MG63 (cell line): Measurements from ENCODE around the gene LRRFIP1. TPM values are rescaled to one million over a fixed set of nuclear protein-coding genes. Genes with fewer than 3 reads are reported as not detected.

ENCODE experiments used
- DNase-seq: peaks from one replicate; pipeline ENCODE4 v3.0.0-alpha.2; 2020
- H3K27me3 ChIP-seq: fragments of 250-450 bp; sonication (Bioruptor Pico); 2 replicates; pipeline ENCODE4 v1.5.1; 2020; ENCODE audit warnings: mild to moderate bottlenecking, moderate library complexity
- H3K36me3 ChIP-seq: fragments of 250-450 bp; sonication (Bioruptor Pico); 2 replicates; pipeline ENCODE4 v1.5.1; 2020; ENCODE audit warnings: mild to moderate bottlenecking, moderate library complexity
- H3K4me3 ChIP-seq: fragments of 250-450 bp; sonication (Bioruptor Pico); 2 replicates; pipeline ENCODE4 v1.5.1; 2020; ENCODE audit warnings: mild to moderate bottlenecking, moderate library complexity
- H3K9me3 ChIP-seq: fragments of 250-450 bp; sonication (Bioruptor Pico); 2 replicates; pipeline ENCODE4 v1.5.1; 2020; ENCODE audit warnings: mild to moderate bottlenecking, moderate library complexity
- total RNA-seq: library from RNA; depleted of rRNA; stranded (reverse); fragments of >200 nt; shearing (Covaris generic); gene quantifications from 2 replicates; pipeline ENCODE4 v1.2.3, GENCODE V29; 2014; ENCODE audit warnings: low replicate concordance; rRNA removed

The LRRFIP1 gene
- total RNA-seq, 1 experiment from 2014 or later, result 33.5 TPM

DNA sequence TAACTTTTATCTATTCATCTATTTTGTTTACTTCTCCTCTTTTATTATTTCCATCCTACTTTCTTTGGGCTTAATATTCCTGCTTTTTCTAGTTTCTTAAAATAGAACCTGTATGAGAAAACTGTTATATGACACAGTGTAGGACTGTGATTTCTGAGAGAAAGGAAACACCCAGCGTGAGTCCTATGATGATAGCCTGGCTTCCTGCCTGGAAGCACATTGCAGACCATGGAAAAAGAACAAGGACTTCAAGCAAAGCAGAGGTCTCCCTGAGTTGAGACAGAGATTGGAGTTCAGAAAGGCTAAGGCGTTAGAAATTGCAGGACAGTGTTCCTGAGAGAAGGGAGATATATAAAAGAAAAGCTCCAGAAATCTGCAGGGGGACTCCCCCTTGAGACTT, 178.9 kb downstream of the LRRFIP1 start:
- no peak for DNase-seq
- Histone ChIP-seq H3K4me3 (no peak overlapping the region), H3K36me3 (no peaks in the 10 kb centered on the region), H3K9me3 (no peaks in the 10 kb centered on the region), H3K27me3 (peaks cover 8% of the 10 kb centered on the region)

DNA sequence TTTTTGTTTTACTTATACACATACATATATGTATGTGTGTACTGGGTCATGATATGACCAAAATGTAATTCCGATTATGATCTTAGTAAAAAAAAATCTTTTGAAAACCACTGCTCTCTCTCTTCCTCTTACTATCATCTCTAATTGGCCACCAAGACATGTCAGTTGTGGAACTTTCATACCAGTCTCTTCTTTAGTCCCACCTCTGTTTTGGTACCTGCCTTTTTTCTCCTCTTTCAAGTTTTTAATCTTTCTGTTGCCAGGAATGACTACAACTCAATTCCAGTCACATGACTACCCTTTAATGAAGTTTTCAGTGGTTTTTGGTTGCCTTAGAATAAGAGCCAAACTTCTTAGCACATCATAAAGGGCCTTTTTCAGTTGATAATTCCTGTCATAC, 188.2 kb downstream of the LRRFIP1 start:
- Histone ChIP-seq H3K27me3 (peaks cover 31% of the 10 kb centered on the region), H3K4me3 (no peak overlapping the region), H3K36me3 (no peaks in the 10 kb centered on the region), H3K9me3 (no peaks in the 10 kb centered on the region)
- no peak for DNase-seq

DNA sequence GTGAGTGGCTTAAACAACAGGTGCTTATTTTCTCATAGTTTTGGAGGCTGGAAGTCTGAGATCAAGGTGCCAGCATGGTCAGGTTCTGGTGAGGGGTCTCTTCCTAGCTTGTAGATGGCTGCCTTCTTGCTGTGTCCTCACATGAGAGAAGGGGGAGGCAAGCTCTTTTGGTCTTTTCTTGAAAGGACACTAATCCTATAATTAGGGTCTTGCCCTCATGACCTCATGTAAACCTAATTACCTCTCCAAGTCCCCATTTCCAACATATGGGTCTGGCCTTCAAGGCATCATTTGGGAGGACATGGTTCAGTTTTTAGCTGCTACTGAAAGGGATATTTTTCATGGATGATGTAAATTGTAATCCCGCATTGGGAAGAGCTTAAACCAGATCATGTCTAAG, 189.1 kb downstream of the LRRFIP1 start:
- H3K9me3 ChIP-seq, result no peaks in the 10 kb centered on the region

DNA sequence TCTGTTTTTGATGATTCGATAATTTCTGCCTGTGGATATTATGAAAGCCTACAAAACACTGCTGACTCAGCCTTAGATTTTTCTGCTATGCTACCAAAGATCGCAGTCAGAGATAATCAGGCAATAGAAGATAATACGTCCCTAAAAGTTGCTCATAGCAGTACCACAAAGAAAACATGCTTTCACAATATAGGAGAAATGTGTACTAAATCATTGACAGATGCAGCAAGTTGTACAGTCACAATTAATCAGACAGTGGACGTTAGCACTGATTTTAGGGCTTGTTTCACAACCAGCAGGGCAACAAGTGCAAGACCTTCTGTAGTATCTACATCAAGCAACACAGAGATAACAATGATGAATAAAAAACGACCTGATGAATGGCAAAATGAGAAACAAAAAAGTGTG, 190.7 kb downstream of the LRRFIP1 start:
- H3K9me3 ChIP-seq, result no peaks in the 10 kb centered on the region
- H3K27me3 ChIP-seq, result peaks cover 13% of the 10 kb centered on the region; the same call in 1 of the 2 replicates
- no peaks in the 10 kb centered on the region for H3K36me3 ChIP-seq
- no peak for DNase-seq
- H3K4me3 ChIP-seq, result no peak overlapping the region

More for the DNA sequence above, 189.1 kb downstream of the LRRFIP1 start:
- Histone ChIP-seq H3K4me3 (no peak overlapping the region), H3K36me3 (no peaks in the 10 kb centered on the region), H3K27me3 (peaks cover 28% of the 10 kb centered on the region)
- DNase-seq, result no peak

DNA sequence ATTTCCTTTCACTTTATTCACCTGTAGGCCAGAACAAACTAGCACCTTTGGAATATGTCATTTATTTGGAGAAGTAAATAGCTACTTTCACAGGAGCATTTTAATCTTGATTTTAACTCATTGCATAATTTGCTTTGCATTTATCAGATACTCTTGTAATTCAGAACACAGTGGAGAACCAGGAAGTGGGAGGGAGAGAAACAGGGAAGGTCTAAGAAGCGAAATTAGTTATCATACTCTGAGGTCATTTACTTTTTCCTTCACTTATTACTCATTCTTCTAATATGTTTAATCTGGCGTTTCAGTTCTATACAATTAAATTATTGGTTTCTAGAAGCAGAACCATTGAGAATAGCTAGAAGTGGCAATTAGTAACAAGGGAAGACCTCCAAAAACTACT, 191.8 kb downstream of the LRRFIP1 start:
- Histone ChIP-seq H3K27me3 (peaks cover 6% of the 10 kb centered on the region; the same call in 1 of the 2 replicates), H3K4me3 (no peak overlapping the region), H3K36me3 (no peaks in the 10 kb centered on the region), H3K9me3 (no peaks in the 10 kb centered on the region)
- no peak for DNase-seq

DNA sequence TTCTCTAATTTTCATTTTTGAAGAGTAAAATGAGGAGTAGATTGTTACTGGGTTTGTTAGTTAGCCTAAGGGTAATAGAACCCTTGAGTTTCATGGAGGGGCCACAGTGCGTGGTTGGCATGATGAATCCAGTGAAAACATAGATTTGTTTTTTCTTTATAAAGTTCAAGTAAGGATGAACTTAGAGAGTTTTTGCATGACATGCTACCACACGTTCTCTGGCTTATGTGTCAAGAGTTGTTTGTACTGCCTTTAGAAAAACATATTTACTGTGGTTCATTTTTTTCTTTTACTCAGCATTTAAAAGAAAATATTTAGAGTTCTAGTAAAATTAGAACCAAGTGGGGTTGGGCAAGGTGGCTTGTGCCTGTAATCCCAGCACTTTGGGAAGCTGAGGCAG, 193.0 kb downstream of the LRRFIP1 start:
- DNase-seq, result no peak
- Histone ChIP-seq H3K36me3 (no peaks in the 10 kb centered on the region), H3K27me3 (peaks cover 4% of the 10 kb centered on the region; the same call in 1 of the 2 replicates), H3K9me3 (no peaks in the 10 kb centered on the region), H3K4me3 (no peak overlapping the region)

DNA sequence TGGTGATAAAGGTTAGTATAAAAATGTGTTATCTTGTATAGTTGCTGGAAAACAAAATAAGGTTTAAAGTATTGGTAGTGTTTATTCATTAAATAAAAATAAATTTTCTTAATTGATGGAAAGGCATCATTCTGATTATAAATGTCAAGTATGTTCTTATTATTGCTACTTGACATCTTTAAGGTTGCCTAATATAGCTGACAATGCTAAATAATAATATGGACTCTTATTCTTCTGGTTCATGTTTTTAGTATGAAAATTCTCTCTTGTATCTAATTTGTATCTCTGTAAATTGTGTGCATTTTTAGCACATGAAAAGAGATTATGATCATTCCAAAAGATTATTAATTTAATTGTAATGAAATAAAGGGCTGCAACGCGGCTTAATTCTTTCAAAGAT, 196.2 kb downstream of the LRRFIP1 start:
- DNase-seq, result no peak

DNA sequence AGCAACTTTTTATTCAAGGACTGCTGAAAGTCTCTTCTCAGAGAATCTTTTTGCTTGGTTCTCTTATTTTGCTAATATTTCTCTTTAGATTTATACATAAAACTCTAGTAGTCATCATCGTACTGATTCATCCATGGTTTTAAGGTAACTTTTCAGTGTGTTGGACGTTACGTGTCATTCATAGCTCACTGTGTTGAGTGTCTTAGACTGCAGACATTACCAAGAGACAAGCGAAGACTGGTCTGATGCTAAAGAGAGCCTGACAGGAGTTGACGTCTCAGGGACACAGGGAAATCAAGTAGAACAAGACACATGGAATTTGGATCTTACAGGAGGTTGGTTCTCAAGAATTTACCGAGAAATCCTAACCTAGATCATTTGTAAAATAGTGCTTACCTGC, 196.7 kb downstream of the LRRFIP1 start:
- no peak for DNase-seq
- Histone ChIP-seq H3K27me3 (no peaks in the 10 kb centered on the region), H3K36me3 (no peaks in the 10 kb centered on the region), H3K4me3 (no peak overlapping the region), H3K9me3 (no peaks in the 10 kb centered on the region)

More for the DNA sequence above, 196.2 kb downstream of the LRRFIP1 start:
- H3K27me3 ChIP-seq, result no peaks in the 10 kb centered on the region
- no peak overlapping the region for H3K4me3 ChIP-seq
- no peaks in the 10 kb centered on the region for H3K36me3 ChIP-seq
- H3K9me3 ChIP-seq, result no peaks in the 10 kb centered on the region

DNA sequence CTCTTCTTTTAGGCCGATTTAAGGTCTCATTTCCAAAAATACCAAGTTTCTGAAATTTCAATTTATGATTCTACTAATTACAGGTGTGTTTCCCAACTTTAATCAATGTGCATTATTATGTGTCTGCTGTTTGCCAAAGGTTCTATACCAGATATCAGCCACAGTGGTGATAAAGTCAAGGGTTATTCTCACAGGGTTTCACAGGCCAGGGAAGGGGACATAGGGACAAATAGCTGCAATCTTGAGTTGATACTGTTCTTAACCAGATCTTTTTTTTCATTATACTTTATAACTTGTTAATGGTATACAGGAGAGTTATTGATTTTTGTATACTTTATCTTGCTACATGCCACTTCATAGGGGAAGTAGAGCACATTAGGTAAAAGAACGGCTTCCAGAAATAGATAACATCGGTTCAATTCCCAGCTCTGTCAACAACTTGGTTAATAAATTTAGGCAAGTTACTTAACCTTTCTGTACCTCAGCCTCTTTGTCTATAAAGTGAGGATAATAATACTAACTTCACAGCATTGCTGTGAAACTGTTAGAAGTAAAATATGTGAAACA, 200.1 kb downstream of the LRRFIP1 start:
- no peaks in the 10 kb centered on the region for H3K9me3 ChIP-seq
- H3K36me3 ChIP-seq, result no peaks in the 10 kb centered on the region
- H3K27me3 ChIP-seq, result no peaks in the 10 kb centered on the region
- no peak for DNase-seq
- H3K4me3 ChIP-seq, result no peak overlapping the region

Other genes starting within 250 kb of the LRRFIP1 start
- gene COL6A3, start 213.4 kb upstream of the LRRFIP1 start, total RNA-seq, result 465 and 564 TPM in 2 replicates
- 0.59 TPM in 1 of 2 replicates, not detected in the other for gene MLPH, start 140.3 kb upstream of the LRRFIP1 start, total RNA-seq
- gene PRLH, start 61.0 kb upstream of the LRRFIP1 start, total RNA-seq, result not detected in 2 replicates
- gene RAB17, start 36.9 kb upstream of the LRRFIP1 start, total RNA-seq, result not detected in 2 replicates
- gene RBM44, start 171.2 kb downstream of the LRRFIP1 start, total RNA-seq, result 0.20 TPM in 1 of 2 replicates, not detected in the other
- gene RAMP1, start 232.0 kb downstream of the LRRFIP1 start, total RNA-seq, result 125 and 192 TPM in 2 replicates